Psoas muscle (tissue), 8 donors: ENCODE measurements around the gene TRPM3. TPM values are rescaled to one million over a fixed set of nuclear protein-coding genes. Genes with fewer than 3 reads are reported as not detected.

Experiments used
- ATAC-seq, 4 donors: fragments of 200-7000 bp; cut with Tn5 transposase; one replicate each; pipeline ENCODE4 v1.9.1; 2020; ENCODE audit warnings: moderate library complexity in 3 of 4, mild to moderate bottlenecking in 2 of 4
- DNase-seq, 2 donors: peaks; one replicate each; pipeline ENCODE4 v3.0.0-alpha.2; 2020
- H3K27ac ChIP-seq: fragments of 200-600 bp; one replicate; pipeline ENCODE4 v1.8.0; 2022
- H3K27me3 ChIP-seq, 3 donors: fragments of 200-600 bp in 1 of 3; one replicate each; pipeline versions ENCODE4 v1.6.1 to v1.8.0; 2013 to 2022; ENCODE audit warnings: low read length in 2 of 3, mild to moderate bottlenecking in 2 of 3, moderate library complexity in 1 of 3; ENCODE audit not compliant: insufficient read depth in 3 of 3
- H3K36me3 ChIP-seq, 2 donors: fragments of 200-600 bp in 1 of 2; one replicate each; pipeline versions ENCODE4 v1.6.1 to v1.8.0; 2013 to 2022; ENCODE audit warnings: low read depth in 1 of 2, mild to moderate bottlenecking in 1 of 2, moderate library complexity in 1 of 2; ENCODE audit not compliant: insufficient read depth in 1 of 2
- H3K4me1 ChIP-seq: fragments of 200-600 bp; one replicate; pipeline ENCODE4 v1.8.0; 2022
- H3K4me3 ChIP-seq: fragments of 200-600 bp; one replicate; pipeline ENCODE4 v1.8.0; 2022; ENCODE audit warnings: mild to moderate bottlenecking
- H3K9me3 ChIP-seq: fragments of 200-600 bp; one replicate; pipeline ENCODE4 v1.8.0; 2022
- WGBS, 3 donors: extraction: QIAGEN DNeasy Blood & Tissue Kit; methylation state at CpG; one replicate each; pipeline versions ENCODE4 v1.1.6 to v1.1.7; 2013; 5-methylcytosine and 5-hydroxymethylcytosine counted together
- intact Hi-C, 2 donors: fragments of 100-400 bp; cut with DNase I; formaldehyde crosslinking; loops; one replicate each; pipeline versions ENCODE4 v1.11.0 to v1.14.2; 2022
- polyA plus RNA-seq, 3 donors: library from polyadenylated mRNA; stranded (reverse); fragments of 200-250 nt; gene quantifications; one replicate each; pipeline ENCODE4 v1.2.3, GENCODE V29; 2013
- total RNA-seq, 4 donors: library from RNA; stranded (reverse); fragmentation: NEBNext Ultra II Directional in 2 of 4; extraction: Animal tissue kit (Norgen Biotek cat#: 25700) in 2 of 4; gene quantifications; one replicate each; pipeline versions ENCODE4 v1.2.1 to v1.2.4, GENCODE V29; 2021 to 2023
- TF ChIP-seq, protein P1 (sequence below): fragments of 200-600 bp; IDR thresholded peaks from one replicate; pipeline ENCODE4 v1.8.0; 2022; ENCODE audit warnings: antibody characterized with exemption
- donor health status: healthy with polysubstance abuse.
- donor health status: DM: no; HTN: no; CAD: no; lungs with moderate emphysema.
- donor health status: Bipolar disorder and iron deficiency.
- donor health status: healthy.
- donor health status: DM: yes; HTN: yes; CAD: no.
- donor health status: DM: no; HTN: no; CAD: no.
- donor health status: DM: no; HTN: no; CAD: no.
- donor health status: DM: yes; HTN: yes; CAD: no.

TRPM3 gene
- total and polyA plus RNA-seq, 7 donors: 0.01 to 0.16 (median 0.06) TPM; not detected in 3

GRCh38 chr9:70856411-70856810 lies 265.0 kb downstream of the TRPM3 start:
- WGBS, 3 donors: 54 to 77% (median 56%) methylated on average over 2 of the region's 2 CpGs

DNA sequence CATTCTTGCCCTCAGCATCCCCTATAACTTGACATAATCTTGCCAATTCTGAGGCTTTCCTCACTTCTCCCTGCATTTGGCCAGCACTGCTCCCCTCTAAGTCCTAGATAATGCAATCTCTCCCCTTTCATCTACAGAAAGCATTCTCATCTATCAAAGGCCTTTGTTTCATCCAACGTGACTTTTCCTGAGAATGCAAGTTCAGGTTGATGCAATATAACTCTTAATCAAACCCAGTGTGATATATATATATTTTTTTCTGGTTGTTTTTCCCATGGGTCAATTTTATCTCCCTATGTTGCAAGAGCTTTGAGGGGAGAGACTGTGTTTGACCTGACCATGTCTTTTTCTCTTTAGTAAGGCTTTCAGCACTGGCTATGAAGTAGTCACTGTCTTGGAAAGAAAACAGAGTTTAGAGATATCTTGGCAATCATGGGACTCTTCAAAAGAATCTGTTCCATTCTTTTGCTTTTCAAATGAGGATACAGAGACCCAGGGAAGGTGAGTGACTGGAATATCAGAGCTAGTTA lies 268.6 kb downstream of the TRPM3 start:
- intact Hi-C loops: no loop called here
- WGBS, 3 donors: 50 to 76% (median 59%) methylated on average over 1 of the region's 1 CpG
- no peaks in the 10 kb centered on the region for H3K36me3 ChIP-seq
- no peaks in the 10 kb centered on the region for H3K27me3 ChIP-seq
- H3K27ac ChIP-seq: no peak overlapping the region
- H3K4me3 ChIP-seq: no peak overlapping the region
- no peaks in the 10 kb centered on the region for H3K9me3 ChIP-seq
- ATAC-seq (no peak), DNase-seq (no peak)
- TF ChIP-seq, protein P1, sequence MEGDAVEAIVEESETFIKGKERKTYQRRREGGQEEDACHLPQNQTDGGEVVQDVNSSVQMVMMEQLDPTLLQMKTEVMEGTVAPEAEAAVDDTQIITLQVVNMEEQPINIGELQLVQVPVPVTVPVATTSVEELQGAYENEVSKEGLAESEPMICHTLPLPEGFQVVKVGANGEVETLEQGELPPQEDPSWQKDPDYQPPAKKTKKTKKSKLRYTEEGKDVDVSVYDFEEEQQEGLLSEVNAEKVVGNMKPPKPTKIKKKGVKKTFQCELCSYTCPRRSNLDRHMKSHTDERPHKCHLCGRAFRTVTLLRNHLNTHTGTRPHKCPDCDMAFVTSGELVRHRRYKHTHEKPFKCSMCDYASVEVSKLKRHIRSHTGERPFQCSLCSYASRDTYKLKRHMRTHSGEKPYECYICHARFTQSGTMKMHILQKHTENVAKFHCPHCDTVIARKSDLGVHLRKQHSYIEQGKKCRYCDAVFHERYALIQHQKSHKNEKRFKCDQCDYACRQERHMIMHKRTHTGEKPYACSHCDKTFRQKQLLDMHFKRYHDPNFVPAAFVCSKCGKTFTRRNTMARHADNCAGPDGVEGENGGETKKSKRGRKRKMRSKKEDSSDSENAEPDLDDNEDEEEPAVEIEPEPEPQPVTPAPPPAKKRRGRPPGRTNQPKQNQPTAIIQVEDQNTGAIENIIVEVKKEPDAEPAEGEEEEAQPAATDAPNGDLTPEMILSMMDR: no peak
- no peaks in the 10 kb centered on the region for H3K4me1 ChIP-seq

More at GRCh38 chr9:70856411-70856810, 265.0 kb downstream of the TRPM3 start:
- intact Hi-C loops: no loop called here
- DNase-seq (no peak), ATAC-seq (no peak)
- H3K9me3 ChIP-seq: no peaks in the 10 kb centered on the region
- no peaks in the 10 kb centered on the region for H3K36me3 ChIP-seq
- H3K4me1 ChIP-seq: no peaks in the 10 kb centered on the region
- H3K27ac ChIP-seq: no peak overlapping the region
- TF ChIP-seq, protein P1: no peak
- no peaks in the 10 kb centered on the region for H3K27me3 ChIP-seq
- no peak overlapping the region for H3K4me3 ChIP-seq

DNA sequence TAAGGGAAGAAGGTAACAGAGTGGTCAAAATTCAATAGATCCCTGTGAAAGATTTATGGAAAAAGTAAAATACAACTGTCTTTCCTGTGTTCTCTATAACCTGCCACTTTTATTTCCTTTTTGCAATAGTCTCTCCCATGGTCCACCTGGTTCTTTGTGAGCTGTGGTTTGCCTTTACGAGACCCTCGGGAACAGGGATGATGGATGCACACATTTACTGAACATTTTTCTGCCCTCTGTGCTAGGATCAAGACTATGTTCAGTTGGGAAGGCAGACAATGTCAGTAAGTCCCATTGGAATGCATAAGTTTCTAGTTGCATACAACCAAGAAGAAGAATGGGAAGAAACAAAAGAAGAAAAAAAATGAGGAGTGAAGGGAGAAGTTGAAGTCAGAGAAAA lies 281.2 kb downstream of the TRPM3 start:
- ATAC-seq (no peak), DNase-seq (no peak)
- Histone ChIP-seq H3K9me3 (no peaks in the 10 kb centered on the region), H3K36me3 (no peaks in the 10 kb centered on the region), H3K27ac (no peak overlapping the region), H3K27me3 (no peaks in the 10 kb centered on the region), H3K4me1 (no peaks in the 10 kb centered on the region), H3K4me3 (no peak overlapping the region)
- WGBS, 3 donors: 68 to 84% (median 77%) methylated on average over 2 of the region's 2 CpGs
- intact Hi-C loops: no loop called here
- TF ChIP-seq, protein P1: no peak

- intact Hi-C loops: no loop called here
- peaks cover 0 to 2% (median 0%) of the 10 kb centered on the region in 3 donors for H3K27me3 ChIP-seq
- no peaks in the 10 kb centered on the region for H3K9me3 ChIP-seq
- no peak for ATAC-seq
- TF ChIP-seq, protein P1: no peak
- DNase-seq: no peak
- H3K27ac ChIP-seq: no peak overlapping the region
- WGBS, 3 donors: 73 to 79% (median 78%) methylated on average over 4 of the region's 4 CpGs
- no peaks in the 10 kb centered on the region for H3K36me3 ChIP-seq
- H3K4me1 ChIP-seq: no peaks in the 10 kb centered on the region
- H3K4me3 ChIP-seq: no peak overlapping the region
These were observed 286.1 kb downstream of the TRPM3 start for GRCh38 chr9:70835323-70835722.

- no peak overlapping the region for H3K4me3 ChIP-seq
These were observed 288.9 kb downstream of the TRPM3 start for GRCh38 chr9:70832492-70832891.

More at GRCh38 chr9:70832492-70832891, 288.9 kb downstream of the TRPM3 start:
- TF ChIP-seq, protein P1: no peak
- H3K4me1 ChIP-seq: no peaks in the 10 kb centered on the region
- DNase-seq: no peak
- no peak overlapping the region for H3K27ac ChIP-seq
- peaks cover 0 to 2% (median 0%) of the 10 kb centered on the region in 3 donors for H3K27me3 ChIP-seq
- no peaks in the 10 kb centered on the region for H3K9me3 ChIP-seq
- ATAC-seq: no peak
- H3K36me3 ChIP-seq: no peaks in the 10 kb centered on the region
- intact Hi-C loops: no loop called here
